OCI-LY3 (cell line): ENCODE measurements around the gene TMEM123.

Experiments used
- CTCF ChIP-seq: fragments of 200-600, 300-600 bp; sonication (generic); IDR thresholded peaks from 2 replicates; pipeline ENCODE4 v1.5.1; 2014; ENCODE audit warnings: antibody characterized with exemption, low read length, low read depth
- EZH2phosphoT487 ChIP-seq: fragments of 200-600 bp; shearing (Covaris generic); IDR thresholded peaks from 2 replicates; pipeline ENCODE4 v1.6.1; 2018; ENCODE audit warnings: antibody characterized with exemption, mixed run types, low read depth

- TF ChIP-seq CTCF = no peak
- no peak for TF ChIP-seq EZH2phosphoT487
Measured at GRCh38 chr11:102415304-102415916, 37.2 kb downstream of the TMEM123 start.
